Measurements from ENCODE around the gene ERMARD. TPM values are rescaled to one million over a fixed set of nuclear protein-coding genes. Genes with fewer than 3 reads are reported as not detected.

ERMARD gene
- total and polyA plus RNA-seq, 2 experiments from 2014 or later = 20.9 to 21.2 TPM

GRCh38 chr6:169811072-169811471, 59.6 kb downstream of the ERMARD start:
- no peak for DNase-seq (ENCODE audit: low read depth in 1 of 2, low spot score in 1 of 2)
- Histone ChIP-seq H3K9me3 (ENCODE audit: low read depth) (no peaks in the 10 kb centered on the region), H3K4me3 (no peak overlapping the region)

GRCh38 chr6:169811521-169812256, 60.3 kb downstream of the ERMARD start:
- Histone ChIP-seq H3K36me3 (no peaks in the 10 kb centered on the region), H3K4me3 (no peak overlapping the region), H3K27ac (no peak overlapping the region), H3K9me3 (ENCODE audit: low read depth) (no peaks in the 10 kb centered on the region), H3K4me1 (ENCODE audit: low read depth) (no peaks in the 10 kb centered on the region), H3K27me3 (no peaks in the 10 kb centered on the region)
- TF ChIP-seq CTCF (IDR thresholded peaks at IDR 0.05; ENCODE audit: low read depth, low read length) = no peak
- no peak for DNase-seq (ENCODE audit: low read depth in 1 of 2, low spot score in 1 of 2)

More at GRCh38 chr6:169811072-169811471, 59.6 kb downstream of the ERMARD start:
- no peaks in the 10 kb centered on the region for H3K36me3 ChIP-seq
- no peak for TF ChIP-seq CTCF (IDR thresholded peaks at IDR 0.05; ENCODE audit: low read depth, low read length)
- no peaks in the 10 kb centered on the region for H3K4me1 ChIP-seq (ENCODE audit: low read depth)
- H3K27me3 ChIP-seq = no peaks in the 10 kb centered on the region
- no peak overlapping the region for H3K27ac ChIP-seq

- no peaks in the 10 kb centered on the region for H3K9me3 ChIP-seq (ENCODE audit: low read depth)
- no peak overlapping the region for H3K4me3 ChIP-seq
- no peak for TF ChIP-seq CTCF (IDR thresholded peaks at IDR 0.05; ENCODE audit: low read depth, low read length)
- H3K27ac ChIP-seq = no peak overlapping the region
- H3K36me3 ChIP-seq = no peaks in the 10 kb centered on the region
- DNase-seq (ENCODE audit: low read depth in 1 of 2, low spot score in 1 of 2) = no peak
- no peaks in the 10 kb centered on the region for H3K4me1 ChIP-seq (ENCODE audit: low read depth)
- no peaks in the 10 kb centered on the region for H3K27me3 ChIP-seq
Measured at GRCh38 chr6:169812257-169812644, 60.8 kb downstream of the ERMARD start.

GRCh38 chr6:169813969-169814368, 62.5 kb downstream of the ERMARD start:
- Histone ChIP-seq H3K27ac (no peak overlapping the region), H3K4me1 (ENCODE audit: low read depth) (no peaks in the 10 kb centered on the region), H3K27me3 (no peaks in the 10 kb centered on the region), H3K4me3 (no peak overlapping the region), H3K36me3 (no peaks in the 10 kb centered on the region), H3K9me3 (ENCODE audit: low read depth) (no peaks in the 10 kb centered on the region)
- no peak for DNase-seq (ENCODE audit: low read depth in 1 of 2, low spot score in 1 of 2)
- TF ChIP-seq CTCF (IDR thresholded peaks at IDR 0.05; ENCODE audit: low read depth, low read length) = no peak

- H3K36me3 ChIP-seq = no peaks in the 10 kb centered on the region
- DNase-seq (ENCODE audit: low read depth in 1 of 2, low spot score in 1 of 2) = no peak
- TF ChIP-seq CTCF (IDR thresholded peaks at IDR 0.05; ENCODE audit: low read depth, low read length) = no peak
- H3K27ac ChIP-seq = no peak overlapping the region
- no peaks in the 10 kb centered on the region for H3K4me1 ChIP-seq (ENCODE audit: low read depth)
- no peak overlapping the region for H3K4me3 ChIP-seq
- no peaks in the 10 kb centered on the region for H3K27me3 ChIP-seq
- H3K9me3 ChIP-seq (ENCODE audit: low read depth) = no peaks in the 10 kb centered on the region
Measured at GRCh38 chr6:169816054-169816453, 64.6 kb downstream of the ERMARD start.
